ENCODE results near the gene KRTCAP2.

The KRTCAP2 gene

GRCh38 chr1:155202731-155203515, 29.8 kb upstream of the KRTCAP2 start:
- TF ChIP-seq ZFX (IDR thresholded peaks at IDR 0.05): no peak
- no peak for TF ChIP-seq CTCF (conservative IDR thresholded peaks at IDR 0.05)
- no peak overlapping the region for H3K27ac ChIP-seq

- H3K27ac ChIP-seq: no peak overlapping the region
- TF ChIP-seq CTCF (conservative IDR thresholded peaks at IDR 0.05) (no peak), ZFX (IDR thresholded peaks at IDR 0.05) (no peak)
Observed at GRCh38 chr1:155202198-155202597, 29.1 kb upstream of the KRTCAP2 start.

- no peak overlapping the region for H3K27ac ChIP-seq
- TF ChIP-seq ZFX (IDR thresholded peaks at IDR 0.05) (no peak), CTCF (conservative IDR thresholded peaks at IDR 0.05) (no peak)
Observed at GRCh38 chr1:155200920-155201319, 27.8 kb upstream of the KRTCAP2 start.

GRCh38 chr1:155199792-155200191, 26.7 kb upstream of the KRTCAP2 start:
- TF ChIP-seq CTCF (conservative IDR thresholded peaks at IDR 0.05) (no peak), ZFX (IDR thresholded peaks at IDR 0.05) (no peak)
- no peak overlapping the region for H3K27ac ChIP-seq

GRCh38 chr1:155198547-155198906, 25.4 kb upstream of the KRTCAP2 start:
- no peak overlapping the region for H3K27ac ChIP-seq
- TF ChIP-seq CTCF (conservative IDR thresholded peaks at IDR 0.05) (no peak), ZFX (IDR thresholded peaks at IDR 0.05) (no peak)

GRCh38 chr1:155197901-155198546, 24.9 kb upstream of the KRTCAP2 start:
- no peak overlapping the region for H3K27ac ChIP-seq
- TF ChIP-seq CTCF (conservative IDR thresholded peaks at IDR 0.05): no peak
- TF ChIP-seq ZFX (IDR thresholded peaks at IDR 0.05): no peak

GRCh38 chr1:155196893-155197638, 24.0 kb upstream of the KRTCAP2 start:
- TF ChIP-seq CTCF (conservative IDR thresholded peaks at IDR 0.05) (no peak), ZFX (IDR thresholded peaks at IDR 0.05) (no peak)
- H3K27ac ChIP-seq: no peak overlapping the region

Measured in C4-2B (cell line).